OCI-LY1 (cell line): ENCODE measurements around the gene MACROD2.

ENCODE experiments used
- H2AFZ ChIP-seq: fragments of 200-600 bp; sonication (generic), shearing (Covaris generic); 2 replicates; pipeline ENCODE4 v1.6.0; 2014; ENCODE audit warnings: antibody characterized with exemption, mild to moderate bottlenecking, low read length
- H3F3A ChIP-seq: fragments of 200-600 bp; sonication (generic), shearing (Covaris generic); 2 replicates; pipeline ENCODE4 v1.6.0; 2014; ENCODE audit warnings: mild to moderate bottlenecking, antibody characterized with exemption, low read length, moderate library complexity; ENCODE audit not compliant: insufficient read depth
- H3K27ac ChIP-seq: fragments of 200-600 bp; sonication (generic); 2 replicates; pipeline ENCODE4 v1.5.1; 2014; ENCODE audit warnings: low read length, mixed run types, mild to moderate bottlenecking, low read depth; ENCODE audit not compliant: poor library complexity, severe bottlenecking
- H3K27me3 ChIP-seq: fragments of 200-600 bp; sonication (generic); 2 replicates; pipeline ENCODE4 v1.6.0; 2014; ENCODE audit warnings: antibody characterized with exemption, mild to moderate bottlenecking, low read length, moderate library complexity; ENCODE audit not compliant: insufficient read depth
- H3K36me3 ChIP-seq: fragments of 200-600 bp; sonication (generic); 2 replicates; pipeline ENCODE4 v1.6.1; 2014; ENCODE audit warnings: mild to moderate bottlenecking, antibody characterized with exemption, low read length, moderate library complexity, mixed read lengths; ENCODE audit not compliant: insufficient read depth
- H3K4me1 ChIP-seq: fragments of 200-600 bp; sonication (generic); 2 replicates; pipeline ENCODE4 v1.5.1; 2014; ENCODE audit warnings: mild to moderate bottlenecking, low read length, moderate library complexity; ENCODE audit not compliant: insufficient read depth, severe bottlenecking
- H3K4me2 ChIP-seq: fragments of 200-600 bp; sonication (generic), shearing (Covaris generic); 2 replicates; pipeline ENCODE4 v1.6.1; 2014; ENCODE audit warnings: low read length
- H3K4me3 ChIP-seq: fragments of 200-600 bp; sonication (generic); 2 replicates; pipeline ENCODE4 v1.5.1; 2014; ENCODE audit warnings: low read length, low read depth, mild to moderate bottlenecking, mixed read lengths; ENCODE audit not compliant: poor library complexity, severe bottlenecking
- H3K79me2 ChIP-seq: fragments of 200-600 bp; shearing (Covaris generic); 2 replicates; pipeline ENCODE4 v1.6.1; 2016; ENCODE audit warnings: mixed run types, low read length, mixed read lengths; ENCODE audit not compliant: insufficient read depth
- H3K9ac ChIP-seq: fragments of 200-600 bp; sonication (generic), shearing (Covaris generic); 2 replicates; pipeline ENCODE4 v1.6.1; 2014; ENCODE audit warnings: mild to moderate bottlenecking, low read length, mixed read lengths
- H3K9me2 ChIP-seq: fragments of 200-600 bp; sonication (generic), shearing (Covaris generic); 2 replicates; pipeline ENCODE4 v1.6.1; 2014; ENCODE audit warnings: low read depth, mild to moderate bottlenecking, low read length, mixed read lengths
- H3K9me3 ChIP-seq: fragments of 200-600 bp; shearing (Covaris generic); 2 replicates; pipeline ENCODE4 v1.6.1; 2014; ENCODE audit warnings: low read length, mixed read lengths
- H4K20me1 ChIP-seq: fragments of 200-600 bp; sonication (generic), shearing (Covaris generic); 2 replicates; pipeline ENCODE4 v1.6.0; 2016; ENCODE audit warnings: mild to moderate bottlenecking, low read length; ENCODE audit not compliant: insufficient read depth
- CTCF ChIP-seq: fragments of 200-600 bp; sonication (generic), shearing (Covaris generic); IDR thresholded peaks from 2 replicates; pipeline ENCODE4 v1.5.1; 2017; ENCODE audit warnings: mild to moderate bottlenecking, antibody characterized with exemption, low read length, moderate library complexity, mixed read lengths
- EZH2 ChIP-seq: fragments of 200-600 bp; sonication (generic), shearing (Covaris generic); IDR thresholded peaks from 2 replicates; pipeline ENCODE4 v1.8.0; 2017; ENCODE audit warnings: borderline replicate concordance, mixed run types, mild to moderate bottlenecking, antibody characterized with exemption, low read length, moderate library complexity, mixed read lengths

The MACROD2 gene

GRCh38 chr20:15380770-15381169, 1385.5 kb downstream of the MACROD2 start:
- no peak overlapping the region for H3K27ac ChIP-seq
- TF ChIP-seq CTCF (no peak), EZH2 (no peak)
- no peak overlapping the region for H3K9ac ChIP-seq
- H3K9me3 ChIP-seq, result no peaks in the 10 kb centered on the region
- no peaks in the 10 kb centered on the region for H3K9me2 ChIP-seq
- H2AFZ ChIP-seq, result no peak overlapping the region
- H4K20me1 ChIP-seq, result no peaks in the 10 kb centered on the region
- no peaks in the 10 kb centered on the region for H3K27me3 ChIP-seq
- no peaks in the 10 kb centered on the region for H3F3A ChIP-seq
- no peaks in the 10 kb centered on the region for H3K36me3 ChIP-seq
- H3K4me2 ChIP-seq, result no peak overlapping the region
- no peak overlapping the region for H3K4me3 ChIP-seq
- H3K4me1 ChIP-seq, result no peaks in the 10 kb centered on the region
- H3K79me2 ChIP-seq, result no peaks in the 10 kb centered on the region

GRCh38 chr20:15387228-15387627, 1391.9 kb downstream of the MACROD2 start:
- TF ChIP-seq EZH2 (no peak), CTCF (no peak)
- H3K4me1 ChIP-seq, result no peaks in the 10 kb centered on the region

GRCh38 chr20:15395457-15395856, 1400.1 kb downstream of the MACROD2 start:
- Histone ChIP-seq H3K27ac (no peak overlapping the region), H3K9ac (no peak overlapping the region), H2AFZ (no peak overlapping the region), H3K9me3 (no peaks in the 10 kb centered on the region), H3K4me1 (no peaks in the 10 kb centered on the region), H3K9me2 (no peaks in the 10 kb centered on the region), H3F3A (no peaks in the 10 kb centered on the region), H3K4me2 (no peak overlapping the region), H4K20me1 (no peaks in the 10 kb centered on the region), H3K79me2 (no peaks in the 10 kb centered on the region), H3K4me3 (no peak overlapping the region), H3K27me3 (no peaks in the 10 kb centered on the region), H3K36me3 (no peaks in the 10 kb centered on the region)
- TF ChIP-seq EZH2 (no peak), CTCF (no peak)

More at GRCh38 chr20:15387228-15387627, 1391.9 kb downstream of the MACROD2 start:
- Histone ChIP-seq H4K20me1 (no peaks in the 10 kb centered on the region), H3K27ac (no peak overlapping the region), H3K9me3 (no peaks in the 10 kb centered on the region), H2AFZ (no peak overlapping the region), H3K79me2 (no peaks in the 10 kb centered on the region), H3K36me3 (no peaks in the 10 kb centered on the region), H3K4me2 (no peak overlapping the region), H3K4me3 (no peak overlapping the region), H3F3A (no peaks in the 10 kb centered on the region), H3K27me3 (no peaks in the 10 kb centered on the region), H3K9me2 (no peaks in the 10 kb centered on the region), H3K9ac (no peak overlapping the region)
